ENCODE data around the gene MEG3.
"Not testable (repeated sequence)": the region's sequence is repeated elsewhere in the genome, so short reads cannot be mapped to it uniquely, and the experiment has no call there.

The MEG3 gene

DNA sequence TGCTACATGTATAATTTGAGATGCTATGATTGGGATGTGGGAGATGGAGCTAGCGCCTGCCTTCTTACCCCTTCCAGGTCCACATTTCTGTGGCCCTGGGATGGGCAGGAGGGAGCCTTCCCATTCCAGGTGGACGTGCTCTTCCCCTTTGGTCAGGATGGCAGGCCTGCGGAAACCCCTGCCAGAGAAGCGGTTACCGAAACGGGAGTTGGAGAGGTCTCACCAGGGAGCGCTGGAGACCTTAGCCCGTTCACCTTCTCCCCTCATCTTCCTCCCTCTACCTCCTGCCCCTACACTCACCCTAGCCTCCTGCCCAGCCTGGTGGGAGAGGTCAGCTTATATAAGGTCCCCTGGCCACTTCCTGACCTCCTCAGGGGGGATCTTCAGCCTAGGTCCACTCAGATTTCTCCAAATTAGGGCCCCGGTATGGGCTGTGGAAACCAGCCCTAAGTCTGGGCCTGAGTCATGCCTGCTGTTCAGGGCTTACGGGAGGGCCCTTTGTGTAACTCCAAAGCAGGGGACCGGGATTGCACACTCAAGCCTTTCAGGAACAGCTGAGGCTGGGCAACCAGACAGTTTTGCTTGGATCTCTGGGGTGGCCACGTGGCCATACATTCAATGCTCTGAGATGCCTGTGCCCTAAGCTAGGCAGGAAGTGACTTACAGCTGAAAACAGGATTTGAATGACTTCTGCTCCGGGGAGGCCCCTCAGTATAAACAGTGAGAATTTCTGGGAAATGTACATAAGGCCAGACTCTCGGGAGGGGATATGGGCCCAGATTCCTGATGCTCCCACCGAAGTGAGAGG lies 10.2 kb upstream of the MEG3 start:
- POLR2A ChIA-PET, result no interaction called here
- no peak for DNase-seq (ENCODE audit: extremely low spot score)
- CTCF ChIA-PET, result no interaction called here
- no peak for TF ChIP-seq TARDBP (IDR thresholded peaks at IDR 0.05)
- no peak for TF ChIP-seq ARNT (IDR thresholded peaks at IDR 0.05)
- no peak for TF ChIP-seq PKNOX1 (IDR thresholded peaks at IDR 0.05)
- TF ChIP-seq ZNF384 (IDR thresholded peaks at IDR 0.05), result no peak
- no peak for TF ChIP-seq NFRKB (IDR thresholded peaks at IDR 0.05)
- TF ChIP-seq FOXM1 (IDR thresholded peaks at IDR 0.05; ENCODE audit: borderline replicate concordance), result no peak
- TF ChIP-seq LEF1 (IDR thresholded peaks at IDR 0.05; ENCODE audit: borderline replicate concordance), result no peak
- no peak for TF ChIP-seq L3MBTL2 (conservative IDR thresholded peaks at IDR 0.05)
- TF ChIP-seq FOXK2 (IDR thresholded peaks at IDR 0.05), result no peak
- TF ChIP-seq CTBP1 (IDR thresholded peaks at IDR 0.05; ENCODE audit: borderline replicate concordance), result no peak
- TF ChIP-seq BHLHE40 (IDR thresholded peaks at IDR 0.05; ENCODE audit: borderline replicate concordance), result no peak
- TF ChIP-seq FOXA1 (IDR thresholded peaks at IDR 0.05), result no peak

DNA sequence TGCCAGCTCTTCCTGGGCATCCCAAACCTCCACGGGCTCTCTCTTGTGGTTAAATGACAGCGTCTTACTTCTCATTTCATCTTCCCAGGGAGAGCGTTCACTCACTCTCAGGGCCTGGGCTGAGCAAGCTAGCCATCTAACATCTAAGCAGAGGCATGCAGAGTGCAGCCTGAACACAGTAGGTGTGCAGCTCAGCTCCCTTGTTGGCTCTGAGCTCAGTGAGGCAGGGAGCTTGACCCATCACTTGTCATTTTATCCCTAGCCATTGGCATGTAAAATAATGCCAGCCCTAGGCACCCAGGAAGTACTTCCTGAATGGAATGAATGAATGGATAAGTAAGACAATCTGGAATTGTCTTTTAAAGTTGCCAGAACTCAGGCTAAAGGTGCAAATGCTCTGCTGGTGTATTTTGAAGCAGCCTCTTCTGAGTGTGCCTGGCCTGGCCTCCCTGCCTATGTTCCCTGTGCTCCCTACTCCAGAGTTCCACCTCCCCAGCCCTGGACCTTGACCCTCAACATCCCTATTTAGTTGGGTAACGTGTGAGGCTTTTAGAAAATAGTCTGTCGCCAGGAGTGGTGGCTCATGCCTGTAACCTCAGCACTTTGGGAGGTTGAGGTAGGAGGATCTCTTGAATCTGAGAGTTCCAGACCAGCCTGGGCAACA lies 9.5 kb upstream of the MEG3 start:
- ChIA-PET POLR2A (no interaction called here), CTCF (no interaction called here)
- TF ChIP-seq TARDBP (IDR thresholded peaks at IDR 0.05), result no peak
- no peak for TF ChIP-seq LEF1 (IDR thresholded peaks at IDR 0.05; ENCODE audit: borderline replicate concordance)
- no peak for TF ChIP-seq FOXA1 (IDR thresholded peaks at IDR 0.05)
- TF ChIP-seq SP1 (IDR thresholded peaks at IDR 0.05), result no peak
- TF ChIP-seq HDGF (IDR thresholded peaks at IDR 0.05; ENCODE audit: borderline replicate concordance), result no peak
- TF ChIP-seq NFRKB (IDR thresholded peaks at IDR 0.05), result no peak
- no peak for TF ChIP-seq FOXK2 (IDR thresholded peaks at IDR 0.05)
- no peak for TF ChIP-seq SUZ12 (IDR thresholded peaks at IDR 0.05)
- TF ChIP-seq ELF4 (IDR thresholded peaks at IDR 0.05), result no peak
- DNase-seq (ENCODE audit: extremely low spot score), result no peak

DNA sequence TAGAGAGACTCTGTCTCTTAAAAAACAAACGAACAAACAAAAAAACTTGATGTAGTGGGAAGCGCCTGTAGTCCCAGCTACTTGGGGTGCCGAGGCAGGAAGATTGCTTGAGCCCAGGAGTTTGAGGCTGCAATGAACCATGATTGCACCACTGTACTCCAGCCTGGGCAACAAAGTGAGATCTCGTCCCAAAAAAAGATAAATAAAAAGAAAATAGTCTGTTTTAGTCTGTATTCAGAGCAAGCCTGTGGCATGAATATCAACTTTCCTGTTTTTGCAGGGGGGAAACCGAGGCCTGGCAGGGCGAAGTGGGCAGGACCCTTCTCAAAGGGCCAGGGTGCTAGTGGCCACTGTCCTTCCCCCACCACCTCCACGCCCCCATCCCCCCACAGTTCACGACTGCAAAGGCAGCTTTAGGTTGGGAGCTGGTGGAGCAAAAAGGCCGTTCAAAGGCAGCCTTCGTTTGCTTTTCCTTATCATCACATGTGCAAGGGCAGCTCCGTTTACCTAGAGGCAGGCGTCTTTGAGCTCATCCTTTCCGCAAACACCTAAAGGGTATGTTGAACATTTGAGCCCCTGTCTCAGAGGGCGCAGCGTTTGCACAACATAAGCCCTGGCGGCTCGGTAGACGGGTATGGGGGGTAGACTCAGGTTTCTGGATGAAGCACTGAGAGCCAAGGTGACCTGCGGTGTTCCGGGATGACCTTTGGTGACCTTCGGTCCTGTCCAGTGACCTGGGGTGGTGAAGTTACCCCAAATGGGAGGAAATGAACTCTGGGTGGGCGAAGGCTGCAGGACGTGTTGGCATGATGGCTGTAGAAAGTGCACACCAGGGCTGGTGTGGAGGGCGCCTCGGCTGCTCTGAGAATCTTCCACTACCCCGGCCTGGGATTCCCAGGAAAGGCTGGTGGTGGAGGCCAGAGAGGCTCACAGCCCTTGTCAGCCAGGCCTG lies 8.7 kb upstream of the MEG3 start:
- CTCF ChIA-PET, result no interaction called here
- TF ChIP-seq ELF4 (IDR thresholded peaks at IDR 0.05) (no peak), ZNF384 (IDR thresholded peaks at IDR 0.05) (no peak), FOXM1 (IDR thresholded peaks at IDR 0.05; ENCODE audit: borderline replicate concordance) (no peak), SP1 (IDR thresholded peaks at IDR 0.05) (no peak)
- POLR2A ChIA-PET, result no interaction called here
- no peak for DNase-seq (ENCODE audit: extremely low spot score)

DNA sequence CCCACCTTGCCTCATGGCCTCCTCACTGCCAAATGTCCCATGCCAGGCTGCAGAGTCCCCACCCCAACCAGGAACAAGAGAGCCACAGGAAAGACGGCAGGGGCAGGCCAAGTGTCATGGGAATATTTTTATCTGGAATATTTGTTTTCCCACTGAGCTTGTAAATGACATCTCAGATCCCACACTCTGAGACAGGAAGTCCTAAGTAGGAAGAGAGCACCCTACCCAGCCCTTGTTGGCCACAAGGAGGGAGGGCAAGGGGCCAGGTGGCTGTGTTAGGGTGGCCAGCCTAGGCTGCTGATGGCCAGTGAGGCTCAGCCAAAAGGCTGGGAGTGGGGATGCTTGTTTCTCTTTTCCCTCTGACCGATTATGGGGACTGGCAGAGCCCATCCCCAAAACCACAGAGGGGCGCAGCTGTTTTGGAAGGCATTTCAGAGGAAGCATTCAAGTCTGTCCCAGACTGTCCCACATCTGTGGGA lies 7.7 kb upstream of the MEG3 start:
- TF ChIP-seq PKNOX1 (IDR thresholded peaks at IDR 0.05) (no peak), FOXA1 (IDR thresholded peaks at IDR 0.05) (no peak), NFRKB (IDR thresholded peaks at IDR 0.05) (no peak)
- CTCF ChIA-PET, result no interaction called here
- POLR2A ChIA-PET, result no interaction called here
- DNase-seq (ENCODE audit: extremely low spot score), result no peak

GRCh38 chr14:100818923-100819322 lies 7.0 kb upstream of the MEG3 start:
- CTCF ChIA-PET; DNase-seq (ENCODE audit: extremely low spot score); POLR2A ChIA-PET: not testable (repeated sequence)

GRCh38 chr14:100819453-100819828 lies 6.5 kb upstream of the MEG3 start:
- ChIA-PET CTCF (no interaction called here), POLR2A (no interaction called here)
- TF ChIP-seq ELF4 (IDR thresholded peaks at IDR 0.05) (no peak), ZNF384 (IDR thresholded peaks at IDR 0.05) (no peak), SP1 (IDR thresholded peaks at IDR 0.05) (no peak), L3MBTL2 (conservative IDR thresholded peaks at IDR 0.05) (no peak)
- DNase-seq (ENCODE audit: extremely low spot score), result no peak

- ChIA-PET CTCF (no interaction called here), POLR2A (no interaction called here)
- no peak for TF ChIP-seq HDGF (IDR thresholded peaks at IDR 0.05; ENCODE audit: borderline replicate concordance)
- no peak for TF ChIP-seq ELF4 (IDR thresholded peaks at IDR 0.05)
- TF ChIP-seq ZNF384 (IDR thresholded peaks at IDR 0.05), result no peak
- TF ChIP-seq L3MBTL2 (conservative IDR thresholded peaks at IDR 0.05), result no peak
- TF ChIP-seq NFRKB (IDR thresholded peaks at IDR 0.05), result no peak
- no peak for TF ChIP-seq LEF1 (IDR thresholded peaks at IDR 0.05; ENCODE audit: borderline replicate concordance)
- no peak for TF ChIP-seq CTBP1 (IDR thresholded peaks at IDR 0.05; ENCODE audit: borderline replicate concordance)
- TF ChIP-seq FOXA1 (IDR thresholded peaks at IDR 0.05), result no peak
- no peak for DNase-seq (ENCODE audit: extremely low spot score)
These were observed 6.0 kb upstream of the MEG3 start for GRCh38 chr14:100819829-100820475.

All from HEK293T (cell line).